HG03280 (cell line): ENCODE data around the gene SLC37A4.
"Not testable (repeated sequence)": the region's sequence is repeated elsewhere in the genome, so short reads cannot be mapped to it uniquely, and the experiment has no call there.

ENCODE experiments used
- ATAC-seq: cut with Tn5 transposase; IDR thresholded peaks from one replicate; pipeline ENCODE4 v1.9.1; 2021; ENCODE audit warnings: mild to moderate bottlenecking, moderate library complexity; ENCODE audit not compliant: unreplicated experiment

SLC37A4 gene

GRCh38 chr11:119042927-119043326 lies 12.2 kb upstream of the SLC37A4 start:
- ATAC-seq = no peak

DNA sequence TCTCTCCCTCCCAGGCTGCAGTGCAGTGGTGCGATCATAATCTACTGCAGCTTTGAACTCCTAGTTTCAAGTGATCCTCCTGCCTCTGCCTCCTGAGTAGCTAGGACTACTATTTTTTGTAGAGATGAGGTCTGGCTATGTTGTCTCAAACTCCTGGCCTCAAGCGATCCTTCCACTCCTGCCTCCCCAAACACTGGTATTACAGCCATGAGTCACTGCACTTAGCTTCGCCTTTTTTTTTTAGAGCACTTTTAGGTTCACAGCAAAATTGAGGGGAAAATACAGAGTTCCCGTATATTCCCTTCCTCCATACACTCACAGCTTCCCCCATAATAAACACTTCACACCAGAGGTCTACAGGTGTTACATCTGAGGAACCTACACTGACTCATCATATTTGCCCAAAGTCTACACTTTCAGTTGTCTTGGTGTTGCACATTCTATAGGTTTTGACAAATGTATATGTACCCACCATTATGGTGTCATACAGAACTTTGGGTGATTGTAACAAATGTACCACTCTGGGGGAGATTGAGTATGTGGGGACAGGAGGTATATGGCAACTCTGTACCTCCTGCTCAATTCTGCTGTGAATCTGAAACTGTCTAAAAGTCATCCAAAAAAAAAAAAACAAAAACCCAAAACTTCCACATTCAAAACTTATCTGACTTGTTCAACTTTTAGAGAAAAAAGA lies 11.3 kb upstream of the SLC37A4 start:
- ATAC-seq = no peak

GRCh38 chr11:119039471-119039870 lies 8.8 kb upstream of the SLC37A4 start:
- ATAC-seq = not testable (repeated sequence)

DNA sequence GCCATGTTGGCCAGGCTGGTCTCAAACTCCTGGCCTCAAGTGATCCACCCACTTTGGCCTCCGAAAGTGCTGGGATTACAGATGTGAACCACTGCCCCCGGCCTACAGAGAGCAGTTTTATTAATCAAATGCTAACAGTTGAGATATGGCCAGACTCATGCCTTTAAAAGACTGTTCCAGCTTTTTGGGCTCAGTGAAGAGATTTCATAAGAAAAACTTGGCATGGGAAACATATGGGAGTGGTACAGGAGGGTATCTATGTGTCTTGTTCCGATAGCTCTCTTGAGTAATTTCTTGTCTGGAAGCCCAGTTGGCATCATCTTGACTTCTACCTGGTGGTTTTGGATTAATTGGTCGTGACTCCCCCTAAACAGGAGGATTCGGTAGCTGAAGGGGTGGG lies 8.2 kb upstream of the SLC37A4 start:
- ATAC-seq = no peak

DNA sequence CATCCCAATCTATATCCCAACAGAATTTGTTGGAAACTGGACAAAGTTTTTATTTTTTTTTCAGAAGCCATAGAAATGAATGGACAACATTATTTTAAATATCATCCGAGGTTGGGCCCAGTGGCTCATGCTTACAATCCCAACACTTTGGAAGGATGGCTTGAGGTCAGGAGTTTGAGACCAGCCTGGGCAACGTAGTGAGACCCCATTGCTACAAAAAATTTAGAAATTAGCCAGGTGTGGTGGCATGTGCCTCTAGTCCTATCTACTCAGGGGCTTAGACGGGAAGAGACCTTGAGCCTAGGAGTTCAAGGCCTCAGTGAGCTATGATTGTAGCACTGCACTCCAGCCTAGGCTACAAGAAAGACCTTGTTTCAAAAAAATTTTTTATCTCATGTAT lies 4.1 kb upstream of the SLC37A4 start:
- no peak for ATAC-seq

GRCh38 chr11:119033421-119033820 lies 2.7 kb upstream of the SLC37A4 start:
- ATAC-seq = not testable (repeated sequence)

- ATAC-seq = no peak
Observed at GRCh38 chr11:119031912-119032280, 1.2 kb upstream of the SLC37A4 start.

DNA sequence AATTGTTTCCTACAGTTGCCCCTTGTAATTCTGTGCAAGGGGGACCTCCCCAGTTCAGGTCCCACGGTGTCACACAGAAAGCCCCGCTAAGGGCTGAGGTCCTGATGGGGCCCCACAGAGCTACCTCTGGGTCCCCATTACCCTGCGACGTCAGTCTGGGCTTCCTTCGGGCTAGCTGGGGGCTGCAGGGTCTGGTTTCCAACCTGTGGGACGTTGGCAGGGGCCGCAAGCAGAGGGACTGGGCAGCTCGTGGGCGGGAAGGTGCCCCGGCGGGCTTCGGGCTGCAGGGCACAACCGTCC lies 698 bp downstream of the SLC37A4 start:
- peak; percentile 15 for ATAC-seq

- peak; percentile 15 for ATAC-seq
Observed at GRCh38 chr11:119029340-119030028, 1.2 kb downstream of the SLC37A4 start.

- ATAC-seq = no peak
Observed at GRCh38 chr11:119029069-119029339, 1.7 kb downstream of the SLC37A4 start.

DNA sequence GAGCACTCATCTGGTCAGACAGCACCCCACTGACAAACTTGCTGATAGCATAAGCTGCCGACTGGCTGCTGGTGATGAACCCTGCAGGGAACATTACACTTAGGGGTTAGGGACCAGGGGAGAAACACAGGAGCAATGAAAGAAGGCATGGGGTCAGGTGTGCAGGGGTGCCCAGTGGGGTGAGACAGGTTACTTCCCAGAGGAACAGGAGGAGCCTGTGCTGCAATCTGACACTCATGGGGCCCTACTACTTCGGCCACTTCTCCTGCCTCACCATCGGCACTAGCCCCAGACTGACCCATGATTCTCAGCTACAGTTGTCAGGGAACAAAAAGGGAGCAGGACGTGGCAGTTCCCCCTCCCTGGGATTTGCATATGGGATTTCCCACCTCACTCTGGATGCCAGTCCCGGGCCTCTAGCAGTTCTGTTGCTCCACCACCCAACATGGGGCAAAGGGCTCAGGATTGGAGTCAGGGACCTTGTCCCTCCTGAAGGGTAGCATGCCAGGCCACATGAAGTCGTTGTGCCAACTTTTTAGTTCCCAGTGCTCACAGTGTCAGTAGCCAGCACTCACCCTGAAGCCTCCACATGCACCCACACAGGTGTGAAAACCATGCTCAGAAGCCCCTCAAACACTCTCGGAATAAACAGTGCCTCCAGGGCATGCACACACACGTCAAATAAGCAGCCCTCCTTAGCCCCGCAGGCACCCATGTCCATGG lies 2.2 kb downstream of the SLC37A4 start:
- no peak for ATAC-seq

DNA sequence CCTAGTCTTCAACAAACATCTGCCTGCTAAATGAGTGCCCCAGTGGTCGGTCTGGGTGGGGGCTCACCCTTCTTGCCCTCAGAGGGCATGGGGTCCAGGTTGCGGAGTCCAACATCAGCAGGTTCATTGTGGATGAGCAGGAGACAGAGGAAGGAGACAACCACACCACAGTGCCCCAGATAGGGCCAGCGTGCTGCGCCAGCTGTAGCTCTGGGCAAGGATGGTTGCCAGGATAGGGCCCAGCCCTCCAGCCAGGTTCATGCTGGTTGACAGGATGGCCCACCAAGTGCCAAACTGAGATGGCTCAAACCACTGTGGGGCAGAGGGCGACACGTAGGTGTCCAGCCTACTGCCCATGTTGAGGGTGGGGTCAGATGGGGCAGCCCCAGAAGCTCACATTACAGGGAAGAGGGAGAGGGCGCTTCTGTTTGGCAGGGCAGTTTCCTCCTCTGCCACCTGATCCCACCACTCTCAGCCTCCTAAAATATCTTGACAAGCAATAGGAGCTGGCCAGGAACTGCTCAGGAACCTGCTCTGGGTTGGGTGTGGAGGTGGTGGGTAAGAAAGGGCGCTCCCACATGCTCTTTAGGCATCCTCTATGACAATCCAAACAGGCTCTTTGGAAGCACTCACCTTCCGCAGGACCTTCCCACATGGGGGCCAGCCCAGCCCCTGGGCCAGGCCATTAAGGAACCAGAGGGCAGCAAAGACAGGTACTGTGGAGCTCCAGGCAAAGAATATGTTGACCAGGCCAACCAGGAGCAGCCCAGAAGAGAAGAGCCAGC lies 2.9 kb downstream of the SLC37A4 start:
- no peak for ATAC-seq

GRCh38 chr11:119026970-119027369 lies 3.7 kb downstream of the SLC37A4 start:
- no peak for ATAC-seq

- ATAC-seq = no peak
Observed at GRCh38 chr11:119025978-119026766, 4.5 kb downstream of the SLC37A4 start.

DNA sequence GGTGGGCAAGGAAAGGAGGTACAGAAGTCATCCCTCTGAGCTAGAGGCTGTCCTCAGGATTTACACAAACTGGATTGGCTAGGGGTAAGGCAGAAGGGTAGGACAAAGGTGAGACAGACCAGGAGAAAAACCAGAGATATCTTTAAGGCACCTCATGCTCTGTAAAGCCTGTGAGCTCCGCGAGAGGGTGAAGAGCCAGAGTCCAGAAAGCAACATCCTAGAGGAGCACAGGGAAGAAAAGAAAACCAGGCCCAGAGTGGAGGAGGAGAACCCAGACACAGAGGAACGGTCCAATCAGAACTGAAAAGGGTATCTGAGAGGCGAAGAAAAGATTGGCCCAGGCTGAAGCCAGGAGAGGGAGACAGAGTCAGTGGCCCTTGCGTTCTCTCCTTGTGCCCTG lies 5.1 kb downstream of the SLC37A4 start:
- no peak for ATAC-seq

DNA sequence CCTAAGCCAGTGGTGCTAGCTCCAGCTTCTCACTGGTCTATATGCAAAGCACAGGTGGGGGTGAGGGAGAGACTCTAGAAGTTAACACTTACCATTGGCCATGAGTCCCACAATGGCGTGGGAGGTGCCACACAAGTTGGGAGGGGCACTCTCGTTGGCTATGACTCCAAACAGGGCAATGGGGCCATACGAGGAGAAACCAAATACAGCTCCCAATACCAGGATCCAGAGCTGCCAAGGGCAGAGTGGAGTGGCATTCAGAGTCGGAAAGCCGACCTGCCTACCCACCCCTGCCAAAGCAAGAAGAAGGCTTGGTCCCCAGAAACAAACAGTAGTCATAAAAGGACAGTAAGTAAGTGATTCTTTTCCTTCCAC lies 5.6 kb downstream of the SLC37A4 start:
- no peak for ATAC-seq

GRCh38 chr11:119024430-119025098 lies 6.1 kb downstream of the SLC37A4 start:
- ATAC-seq = no peak

GRCh38 chr11:119023741-119024140 lies 6.9 kb downstream of the SLC37A4 start:
- no peak for ATAC-seq

DNA sequence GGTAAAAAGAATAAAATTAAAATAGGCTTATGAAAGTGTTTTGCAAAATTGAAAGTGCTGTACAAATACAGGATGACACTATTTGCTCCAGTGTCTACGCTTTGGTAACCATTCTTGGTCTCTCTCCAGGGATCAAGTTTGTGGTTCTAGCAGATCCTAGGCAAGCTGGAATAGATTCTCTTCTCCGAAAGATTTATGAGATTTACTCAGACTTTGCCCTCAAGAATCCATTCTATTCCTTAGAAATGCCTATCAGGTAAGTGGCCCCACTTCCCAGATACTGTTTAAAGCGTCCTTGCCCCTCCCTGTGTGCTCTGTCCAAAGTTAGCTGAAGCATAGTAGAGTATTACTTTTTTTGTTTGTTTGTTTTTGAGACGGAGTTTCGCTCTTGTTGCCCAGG lies 9.0 kb downstream of the SLC37A4 start:
- no peak for ATAC-seq

GRCh38 chr11:119019996-119020395 lies 10.7 kb downstream of the SLC37A4 start:
- ATAC-seq = no peak
